Amygdala (tissue), 56 donors: ENCODE measurements around the gene GNRH2.
A peak's percentile ranks its signal among the peaks of the same experiment; 100 is the strongest.
"Not testable (repeated sequence)": the region's sequence is repeated elsewhere in the genome, so short reads cannot be mapped to it uniquely, and the experiment has no call there.

Source experiments
- DNase-seq, 56 donors: peaks; one replicate each; lab custom pipeline; 2025; lab: John Stamatoyannopoulos, UW

GNRH2 gene, protein sequence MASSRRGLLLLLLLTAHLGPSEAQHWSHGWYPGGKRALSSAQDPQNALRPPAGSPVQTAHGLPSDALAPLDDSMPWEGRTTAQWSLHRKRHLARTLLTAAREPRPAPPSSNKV

DNA sequence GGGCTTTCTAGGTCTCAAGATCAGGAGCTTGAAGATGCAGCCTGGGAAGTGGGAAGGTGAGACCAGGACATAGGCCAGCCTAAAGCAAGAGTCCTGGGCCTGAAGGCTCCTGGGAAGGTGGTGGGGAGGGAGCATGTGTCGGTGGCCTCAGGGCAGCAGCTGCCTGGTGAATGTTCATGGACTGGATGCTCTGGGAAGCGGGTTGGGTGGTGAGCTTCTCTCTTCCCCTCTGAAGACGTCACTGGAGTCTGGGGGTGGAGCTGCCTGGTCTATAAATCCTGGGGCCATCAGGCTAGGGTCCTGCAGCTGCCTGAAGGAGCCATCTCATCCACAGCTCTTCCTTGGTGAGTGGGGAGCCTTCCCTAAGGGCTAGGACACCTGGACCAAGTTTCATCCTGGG is at the start of gene GNRH2:
Gene GNRH2 (plus strand): TSS at position 301 of the 400 bp plus-strand sequence. CDS start 793 bp downstream, outside the sequence.
- DNase-seq, result no peak

DNA sequence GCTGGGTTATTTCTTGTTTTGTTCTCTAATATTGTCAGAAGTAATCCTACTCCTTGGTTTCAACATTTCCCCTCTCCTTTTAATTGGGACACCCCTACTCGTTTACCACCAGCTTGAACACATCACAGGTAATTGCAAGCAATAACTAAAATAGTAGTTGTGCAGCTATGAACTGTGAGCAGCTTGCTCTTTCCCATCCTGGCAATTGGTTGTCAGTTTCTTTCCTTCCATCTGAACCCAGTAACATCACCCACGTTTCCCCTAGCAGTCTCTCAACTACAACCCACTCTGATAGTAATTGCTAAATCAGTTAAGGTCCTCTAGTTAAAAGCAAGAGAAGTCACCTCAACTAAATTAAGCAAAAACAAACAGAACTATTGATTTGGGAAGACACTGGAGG is 47.6 kb upstream of the GNRH2 start:
- no peak for DNase-seq

- no peak for DNase-seq
Measured at GRCh38 chr20:2998728-2999127, 44.7 kb upstream of the GNRH2 start.

DNA sequence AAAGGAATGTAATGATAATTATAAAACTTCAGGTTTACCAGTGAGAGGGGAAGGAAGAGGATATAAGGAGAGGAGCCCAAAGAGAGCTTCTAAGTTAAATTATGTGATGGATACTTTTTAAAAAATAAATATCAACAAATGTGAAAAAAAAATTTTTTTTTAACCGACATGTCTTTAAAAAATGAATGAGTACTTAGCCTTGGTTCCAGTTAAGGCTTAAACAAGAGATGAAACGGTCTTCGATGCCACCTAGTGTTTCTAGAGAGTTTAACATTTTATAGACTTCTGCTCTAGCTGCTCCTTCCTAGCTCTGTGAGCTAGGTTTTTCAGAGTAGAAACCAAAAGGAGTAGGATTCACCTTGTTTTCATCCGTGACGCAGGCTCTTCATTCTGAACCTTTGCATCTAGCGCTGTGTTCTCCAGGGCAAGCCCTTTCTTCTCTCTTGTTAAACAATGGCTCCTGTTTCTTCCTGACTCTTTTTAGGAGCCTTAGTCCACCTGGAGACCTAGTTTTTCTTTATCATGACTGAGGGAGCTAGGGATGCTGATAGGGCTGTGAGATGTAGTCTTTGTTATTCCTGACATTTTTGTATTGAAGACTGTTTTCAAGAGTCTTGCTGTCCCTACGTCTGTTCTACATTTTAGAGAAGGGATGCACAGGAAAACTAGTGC is 42.4 kb upstream of the GNRH2 start:
- peak in 3 of 56 donors; percentile 2 to 34 (median 3) for DNase-seq

DNA sequence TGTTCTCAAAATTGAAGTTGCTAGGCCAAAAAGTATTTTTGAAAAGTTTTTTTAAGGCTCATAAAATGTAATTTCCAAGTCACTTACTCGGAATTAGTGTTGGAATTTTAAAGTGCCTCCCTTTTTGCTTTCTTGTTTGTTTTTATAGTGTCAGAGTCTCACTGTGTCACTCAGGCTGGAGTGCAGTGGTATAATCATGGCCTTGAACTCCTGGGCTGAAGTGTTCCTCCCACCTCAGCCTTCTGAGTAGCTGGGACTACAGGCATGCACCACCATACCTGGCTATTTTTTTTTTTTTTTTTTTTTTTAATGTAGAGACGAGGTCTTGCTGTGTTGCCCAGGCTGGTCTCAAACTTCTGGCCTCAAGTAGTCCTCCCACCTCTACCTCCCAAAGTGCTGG is 40.0 kb upstream of the GNRH2 start:
- no peak for DNase-seq

DNA sequence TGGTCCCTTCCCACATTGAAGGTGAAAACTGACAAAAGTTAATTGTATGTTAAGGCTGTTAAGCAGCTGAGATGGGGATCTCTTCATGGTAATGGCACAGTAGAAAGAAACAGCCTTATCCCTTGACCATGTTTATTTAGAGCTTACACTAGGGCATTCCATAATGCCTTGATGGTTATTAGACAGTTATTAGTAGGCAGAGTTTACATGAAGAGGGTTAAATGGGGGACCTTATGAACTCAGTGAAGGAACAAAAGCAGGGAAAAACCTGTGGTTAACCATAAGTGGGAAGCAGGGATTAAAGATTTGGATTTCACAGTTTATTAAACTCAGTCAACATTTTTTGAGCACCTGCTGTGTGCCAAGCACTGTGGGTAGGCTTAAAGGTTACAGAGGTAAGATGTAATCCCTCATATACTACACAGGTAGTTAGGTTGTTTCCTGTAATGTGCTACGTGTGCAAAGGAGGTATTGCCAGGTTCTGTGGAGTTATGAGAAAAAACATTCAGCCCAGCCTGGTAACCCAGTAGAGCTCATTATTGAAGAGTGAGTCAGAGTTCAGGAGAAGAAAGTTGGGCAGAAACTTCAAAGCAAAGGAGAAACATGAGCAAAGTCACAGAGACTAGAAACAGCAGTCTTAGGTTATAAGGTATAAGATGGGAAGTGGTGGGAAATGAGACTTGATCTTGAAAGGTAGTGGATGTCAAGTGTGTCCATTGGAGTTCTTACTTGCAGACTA is 32.3 kb upstream of the GNRH2 start:
- no peak for DNase-seq

DNA sequence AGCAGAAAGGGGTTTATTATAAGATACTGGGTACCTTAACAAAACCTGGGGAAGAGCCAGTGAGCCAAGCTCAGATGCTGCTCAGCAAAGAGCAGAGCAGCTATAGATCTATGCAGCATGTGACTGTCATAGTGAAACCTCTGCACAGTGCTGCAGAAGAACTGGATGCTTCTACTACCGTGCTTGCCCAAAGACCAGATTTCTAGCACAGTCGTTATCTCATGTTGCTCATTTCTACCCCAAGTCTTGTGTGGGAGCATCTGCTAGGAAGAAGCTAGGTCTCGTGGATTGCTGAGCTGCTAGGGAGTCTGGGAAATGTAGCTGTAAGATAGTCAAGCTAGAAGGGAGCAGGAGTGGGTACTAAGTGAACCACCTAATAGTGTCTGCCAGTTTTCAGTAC is 31.7 kb upstream of the GNRH2 start:
- DNase-seq, result no peak

GRCh38 chr20:3013771-3014170 is 29.7 kb upstream of the GNRH2 start:
- DNase-seq, result no peak

GRCh38 chr20:3014179-3014578 is 29.2 kb upstream of the GNRH2 start:
- no peak for DNase-seq

GRCh38 chr20:3014662-3015061 is 28.8 kb upstream of the GNRH2 start:
- DNase-seq, result no peak

DNA sequence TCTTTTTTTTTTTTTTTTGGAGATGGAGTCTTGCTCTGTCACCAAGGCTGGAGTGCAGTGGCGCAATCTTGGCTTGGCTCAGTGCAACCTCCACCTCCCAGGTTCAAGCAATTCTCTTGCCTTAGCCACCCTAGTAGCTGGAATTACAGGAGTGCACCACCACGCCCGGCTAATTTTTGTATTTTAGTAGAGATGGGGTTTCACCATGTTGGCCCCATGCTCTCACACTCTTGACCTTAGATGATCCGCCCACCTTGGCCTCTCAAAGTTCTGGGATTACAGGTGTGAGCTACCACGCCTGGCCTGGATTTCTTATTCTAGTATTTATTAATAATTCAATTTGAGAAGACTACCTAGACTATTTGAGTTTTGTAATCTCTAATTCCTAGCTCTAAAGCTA is 28.1 kb upstream of the GNRH2 start:
- not testable (repeated sequence) for DNase-seq

GRCh38 chr20:3021327-3021726 is 22.1 kb upstream of the GNRH2 start:
- no peak for DNase-seq

- no peak for DNase-seq
Measured at GRCh38 chr20:3021777-3022176, 21.6 kb upstream of the GNRH2 start.

DNA sequence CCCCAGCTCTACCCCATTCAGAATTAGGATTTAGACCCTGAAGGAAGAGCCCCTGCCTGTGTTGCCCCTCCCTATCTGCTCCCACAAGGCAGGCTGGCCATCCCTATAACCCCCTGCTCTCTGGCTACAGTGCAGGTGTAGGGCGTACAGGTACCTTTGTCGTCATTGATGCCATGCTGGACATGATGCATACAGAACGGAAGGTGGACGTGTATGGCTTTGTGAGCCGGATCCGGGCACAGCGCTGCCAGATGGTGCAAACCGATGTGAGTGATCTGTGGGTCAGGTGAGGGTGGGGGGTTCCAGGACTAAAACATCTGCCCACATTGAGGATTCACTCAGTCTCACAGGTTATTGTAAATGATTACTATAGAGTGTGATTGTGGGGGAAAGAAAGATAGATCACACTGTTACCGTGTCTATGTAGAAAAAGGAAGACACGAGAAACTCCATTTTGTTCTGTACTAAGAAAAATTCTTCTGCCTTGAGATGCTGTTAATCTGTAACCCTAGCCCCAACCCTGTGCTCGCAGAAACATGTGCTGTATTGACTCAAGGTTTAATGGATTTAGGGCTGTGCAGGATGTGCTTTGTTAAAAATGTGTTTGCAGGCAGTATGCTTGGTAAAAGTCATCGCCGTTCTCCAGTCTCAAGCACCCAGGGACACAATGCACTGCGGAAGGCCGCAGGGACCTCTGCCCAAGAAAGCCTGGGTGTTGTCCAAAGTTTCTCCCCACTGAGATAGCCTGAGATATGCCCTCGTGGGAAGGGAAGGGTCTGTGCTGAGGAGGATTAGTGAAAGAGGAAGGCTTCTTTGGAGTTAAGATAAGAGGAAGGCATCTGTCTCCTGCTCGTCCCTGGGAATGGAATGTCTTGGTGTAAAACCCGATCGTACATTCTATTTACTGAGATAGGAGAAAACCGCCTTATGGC is 20.6 kb upstream of the GNRH2 start:
- not testable (repeated sequence) for DNase-seq

- no peak for DNase-seq
Measured at GRCh38 chr20:3027987-3028386, 15.4 kb upstream of the GNRH2 start.

GRCh38 chr20:3031524-3032147 is 11.8 kb upstream of the GNRH2 start:
- no peak for DNase-seq

GRCh38 chr20:3032624-3033023 is 10.8 kb upstream of the GNRH2 start:
- DNase-seq, result peak in 5 of 56 donors; percentile 10 to 23 (median 13)

GRCh38 chr20:3037654-3038053 is 5.8 kb upstream of the GNRH2 start:
- no peak for DNase-seq

GRCh38 chr20:3038454-3038853 is 5.0 kb upstream of the GNRH2 start:
- no peak for DNase-seq

- DNase-seq, result no peak
Measured at GRCh38 chr20:3039426-3039825, 4.0 kb upstream of the GNRH2 start.
